Sigmoid colon (tissue), 4 donors: ENCODE data around the gene FNIP1.
"Not testable (repeated sequence)": the region's sequence is repeated elsewhere in the genome, so short reads cannot be mapped to it uniquely, and the experiment has no call there.

Experiments
- POLR2AphosphoS5 ChIP-seq, 4 donors: sonication (generic); formaldehyde crosslinking; IDR thresholded peaks; one replicate each; pipeline ENCODE4 v1.6.1; 2017; ENCODE audit warnings: antibody characterized with exemption in 4 of 4
- TF ChIP-seq, protein P1 (sequence below), 4 experiments: fragments of 450-650 bp in 3 of 4; fragments of 200-600 bp in 1 of 4; IDR thresholded peaks; one replicate each; pipeline ENCODE4 v1.5.1; 2016 to 2019; ENCODE audit warnings: antibody characterized with exemption in 4 of 4, mild to moderate bottlenecking in 3 of 4, moderate library complexity in 2 of 4

GRCh38 chr5:131593436-131593835 is 203.4 kb downstream of the FNIP1 start:
- TF ChIP-seq, protein P1, sequence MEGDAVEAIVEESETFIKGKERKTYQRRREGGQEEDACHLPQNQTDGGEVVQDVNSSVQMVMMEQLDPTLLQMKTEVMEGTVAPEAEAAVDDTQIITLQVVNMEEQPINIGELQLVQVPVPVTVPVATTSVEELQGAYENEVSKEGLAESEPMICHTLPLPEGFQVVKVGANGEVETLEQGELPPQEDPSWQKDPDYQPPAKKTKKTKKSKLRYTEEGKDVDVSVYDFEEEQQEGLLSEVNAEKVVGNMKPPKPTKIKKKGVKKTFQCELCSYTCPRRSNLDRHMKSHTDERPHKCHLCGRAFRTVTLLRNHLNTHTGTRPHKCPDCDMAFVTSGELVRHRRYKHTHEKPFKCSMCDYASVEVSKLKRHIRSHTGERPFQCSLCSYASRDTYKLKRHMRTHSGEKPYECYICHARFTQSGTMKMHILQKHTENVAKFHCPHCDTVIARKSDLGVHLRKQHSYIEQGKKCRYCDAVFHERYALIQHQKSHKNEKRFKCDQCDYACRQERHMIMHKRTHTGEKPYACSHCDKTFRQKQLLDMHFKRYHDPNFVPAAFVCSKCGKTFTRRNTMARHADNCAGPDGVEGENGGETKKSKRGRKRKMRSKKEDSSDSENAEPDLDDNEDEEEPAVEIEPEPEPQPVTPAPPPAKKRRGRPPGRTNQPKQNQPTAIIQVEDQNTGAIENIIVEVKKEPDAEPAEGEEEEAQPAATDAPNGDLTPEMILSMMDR (IDR thresholded peaks at IDR 0.05) = not testable (repeated sequence)
- TF ChIP-seq POLR2AphosphoS5 (IDR thresholded peaks at IDR 0.05) = not testable (repeated sequence)
